NCI-H2196 (cell line): Measurements from ENCODE around the gene TEX2.
"Not testable (repeated sequence)": the region's sequence is repeated elsewhere in the genome, so short reads cannot be mapped to it uniquely, and the experiment has no call there.

Source experiments
- DNase-seq: peaks from one replicate; lab custom pipeline; 2025; ENCODE audit not compliant: unreplicated experiment; lab: John Stamatoyannopoulos, UW

The TEX2 gene

GRCh38 chr17:64216000-64216337, 47.1 kb downstream of the TEX2 start:
- no peak for DNase-seq

GRCh38 chr17:64214950-64215349, 48.1 kb downstream of the TEX2 start:
- DNase-seq, result no peak

GRCh38 chr17:64213995-64214811, 48.9 kb downstream of the TEX2 start:
- DNase-seq, result peak; percentile 21

- no peak for DNase-seq
These were observed 50.9 kb downstream of the TEX2 start for GRCh38 chr17:64212122-64212521.

- no peak for DNase-seq
These were observed 53.1 kb downstream of the TEX2 start for GRCh38 chr17:64209983-64210382.

GRCh38 chr17:64209356-64209941, 53.6 kb downstream of the TEX2 start:
- no peak for DNase-seq

- DNase-seq, result not testable (repeated sequence)
These were observed 54.4 kb downstream of the TEX2 start for GRCh38 chr17:64208656-64209055.

GRCh38 chr17:64205804-64206203, 57.3 kb downstream of the TEX2 start:
- DNase-seq, result no peak

GRCh38 chr17:64203630-64204029, 59.4 kb downstream of the TEX2 start:
- DNase-seq, result no peak

- DNase-seq, result no peak
These were observed 60.2 kb downstream of the TEX2 start for GRCh38 chr17:64202683-64203344.

GRCh38 chr17:64200080-64201032, 62.7 kb downstream of the TEX2 start:
- DNase-seq, result peak; percentile 27

GRCh38 chr17:64198331-64199090, 64.5 kb downstream of the TEX2 start:
- no peak for DNase-seq

- DNase-seq, result no peak
These were observed 66.5 kb downstream of the TEX2 start for GRCh38 chr17:64196601-64197000.

- DNase-seq, result no peak
These were observed 69.5 kb downstream of the TEX2 start for GRCh38 chr17:64193561-64193960.

GRCh38 chr17:64192589-64192988, 70.5 kb downstream of the TEX2 start:
- DNase-seq, result no peak

GRCh38 chr17:64190472-64190871, 72.6 kb downstream of the TEX2 start:
- DNase-seq, result no peak

- DNase-seq, result no peak
These were observed 75.0 kb downstream of the TEX2 start for GRCh38 chr17:64188088-64188487.

- DNase-seq, result no peak
These were observed 75.8 kb downstream of the TEX2 start for GRCh38 chr17:64187093-64187895.
